ENCODE measurements around the gene DAW1. TPM values are rescaled to one million over a fixed set of nuclear protein-coding genes. Genes with fewer than 3 reads are reported as not detected.

The DAW1 gene
- total RNA-seq, 1 experiment from 2014 or later = 0.37 TPM

DNA sequence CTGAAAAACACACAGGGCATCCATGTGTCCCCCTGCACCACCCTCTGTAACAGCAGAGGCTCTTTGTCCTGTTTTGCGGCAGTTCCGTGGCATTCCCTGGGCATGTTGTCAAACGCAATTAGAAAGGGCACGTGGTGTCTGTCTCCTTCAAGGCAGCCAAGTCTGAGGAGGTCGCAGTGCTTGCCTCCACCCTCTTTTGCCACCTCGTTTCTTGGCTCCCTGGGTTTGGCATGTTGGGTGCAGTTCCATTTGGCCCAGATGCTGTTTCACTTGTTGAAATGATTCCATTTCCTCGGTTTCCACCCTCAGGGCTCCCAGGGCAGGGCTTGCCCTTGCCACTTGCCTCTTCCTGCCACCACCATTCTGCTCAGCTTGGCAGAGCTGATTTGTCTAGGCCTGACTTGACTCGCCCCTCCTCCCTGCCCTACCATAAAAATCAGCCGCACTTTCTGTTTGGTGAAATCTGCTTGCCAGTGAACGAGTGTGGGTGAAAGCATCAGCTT, 45.4 kb upstream of the DAW1 start:
- Histone ChIP-seq H3K4me2 (ENCODE audit: insufficient read depth, insufficient read length, low read length) (no peak overlapping the region), H3K79me2 (ENCODE audit: insufficient read depth, low read length) (no peaks in the 10 kb centered on the region), H2BK20ac (ENCODE audit: low read depth, low read length, poor library complexity, severe bottlenecking) (no peak overlapping the region), H3K27me3 (ENCODE audit: insufficient read depth, low read length) (no peaks in the 10 kb centered on the region), H2BK5ac (ENCODE audit: insufficient read length, low read length) (no peak overlapping the region), H3K4me1 (ENCODE audit: insufficient read depth, low read length) (no peaks in the 10 kb centered on the region), H3K23ac (ENCODE audit: insufficient read length, low read depth, low read length) (no peak overlapping the region), H3K79me1 (ENCODE audit: insufficient read depth, low read depth, low read length, poor library complexity, severe bottlenecking) (no peaks in the 10 kb centered on the region), H4K5ac (ENCODE audit: insufficient read length, low read depth, low read length) (no peak overlapping the region), H4K8ac (replicated peaks; ENCODE audit: insufficient read length, low read depth, low read length) (no peak overlapping the region), H3K27ac (ENCODE audit: insufficient read length, low read depth, low read length) (no peak overlapping the region), H3K9me3 (ENCODE audit: control insufficient read depth, low read depth, low read length) (no peaks in the 10 kb centered on the region), H3K56ac (ENCODE audit: insufficient read length, low read depth, low read length) (no peak overlapping the region), H2AFZ (ENCODE audit: low read length) (no peak overlapping the region), H4K91ac (ENCODE audit: insufficient read length, low read depth, low read length) (no peak overlapping the region), H2BK120ac (ENCODE audit: low read depth, low read length, poor library complexity, severe bottlenecking) (no peak overlapping the region), H2AK5ac (ENCODE audit: insufficient read length, low read length) (no peak overlapping the region), H3K9ac (ENCODE audit: extremely low read depth, insufficient read length, low read length) (no peak overlapping the region), H3T11ph (ENCODE audit: low read length) (no peak overlapping the region), H3K14ac (ENCODE audit: insufficient read depth, low read length) (no peak overlapping the region), H2BK15ac (ENCODE audit: low read depth, low read length) (no peak overlapping the region), H2BK12ac (ENCODE audit: insufficient read length, low read depth, low read length) (no peak overlapping the region), H4K20me1 (ENCODE audit: control insufficient read depth, insufficient read depth, insufficient read length) (no peaks in the 10 kb centered on the region), H3K23me2 (ENCODE audit: insufficient read length, low read depth, low read length, poor library complexity, severe bottlenecking) (no peaks in the 10 kb centered on the region), H3K4ac (ENCODE audit: low read depth, low read length) (no peak overlapping the region), H3K18ac (ENCODE audit: insufficient read length, low read depth, low read length) (no peak overlapping the region)
- TF ChIP-seq CTCF (conservative IDR thresholded peaks at IDR 0.05) = no peak
- Mint-ChIP-seq H3K27me3 (ENCODE audit: low read depth) (no peaks in the 10 kb centered on the region), H3K9me3 (no peaks in the 10 kb centered on the region; a peak in 1 of 5 replicates), H3K4me3 (no peak overlapping the region), H3K27ac (no peak overlapping the region; a peak in 1 of 7 replicates), H3K36me3 (ENCODE audit: insufficient read depth in 1 of 3, low read depth in 3 of 3) (no peaks in the 10 kb centered on the region), H3K4me1 (peaks cover 3% of the 10 kb centered on the region in 2 experiments; a peak in 2 of 4 replicates)
- no peak for DNase-seq
- WGBS (ENCODE audit: extremely low coverage, insufficient read length, low lambda C conversion rate) = no CpG with 5 or more reads among the region's 10 CpGs

Data from H9 (cell line).